Muscle of back (tissue), 11 donors: ENCODE results near the gene MRPL47. TPM values are rescaled to one million over a fixed set of nuclear protein-coding genes. Genes with fewer than 3 reads are reported as not detected.
A peak's percentile ranks its signal among the peaks of the same experiment; 100 is the strongest.

Experiments
- DNase-seq, 3 donors: peaks; one replicate each; pipeline versions ENCODE4 v3.0.0 to v3.0.0-alpha.2; 2013
- polyA plus RNA-seq, 10 donors: library from polyadenylated mRNA; unstranded; fragments of 120-200 nt; gene quantifications; one replicate each; pipeline ENCODE4 v1.2.1, GENCODE V29; 2013; ENCODE audit not compliant: insufficient read length in 10 of 10

MRPL47 gene
- polyA plus RNA-seq, 10 donors = 39.6 to 46.2 (median 45.2) TPM

GRCh38 chr3:179603831-179604230 is 607 bp downstream of the MRPL47 start:
- no peak for DNase-seq

GRCh38 chr3:179603321-179603720 is 1.1 kb downstream of the MRPL47 start:
- DNase-seq = no peak

DNA sequence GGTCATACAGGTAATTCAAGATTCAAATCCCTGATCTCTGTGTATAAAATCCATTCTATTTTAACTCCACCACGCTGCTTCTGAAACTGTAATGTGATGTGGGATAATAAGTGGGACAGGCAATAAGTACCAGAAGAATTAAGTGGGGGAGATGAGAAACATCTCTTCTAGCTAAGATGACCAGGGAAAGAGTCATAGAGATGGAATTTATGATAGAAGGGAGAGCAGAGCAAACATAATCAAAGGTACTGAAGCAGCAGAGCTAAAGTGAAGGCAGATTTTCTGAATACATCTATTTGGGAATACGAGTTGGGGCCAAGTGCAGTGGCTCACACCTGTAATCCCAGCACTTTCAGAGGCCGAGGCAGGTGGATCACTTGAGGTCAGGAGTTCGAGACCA is 4.9 kb downstream of the MRPL47 start:
- DNase-seq = no peak

- peak in 1 of 3 donors; percentile 46 for DNase-seq
Measured at GRCh38 chr3:179591313-179591712, 13.1 kb downstream of the MRPL47 start.

DNA sequence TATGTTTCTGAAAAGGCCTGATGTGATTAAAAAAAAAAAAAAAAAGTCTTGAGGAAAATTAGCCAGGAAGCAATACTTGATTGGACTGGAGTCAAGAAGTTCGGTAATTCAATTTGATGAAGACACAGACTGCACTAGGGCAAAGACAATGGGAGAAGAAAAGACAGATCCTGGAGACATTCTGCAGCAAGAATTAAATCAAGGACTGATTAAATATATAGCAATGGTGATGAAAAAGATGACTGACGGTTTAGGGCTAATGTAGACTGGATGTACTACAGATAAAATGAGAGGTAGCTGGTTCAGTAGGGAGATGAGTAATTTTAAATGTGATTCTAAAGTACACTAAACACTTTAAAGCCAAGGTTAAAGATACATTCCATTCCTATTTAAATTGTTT is 13.8 kb downstream of the MRPL47 start:
- DNase-seq = peak in 1 of 3 donors; percentile 34

GRCh38 chr3:179589143-179589542 is 15.3 kb downstream of the MRPL47 start:
- DNase-seq = peak in 1 of 3 donors; percentile 6

GRCh38 chr3:179580992-179581391 is 23.4 kb downstream of the MRPL47 start:
- no peak for DNase-seq

DNA sequence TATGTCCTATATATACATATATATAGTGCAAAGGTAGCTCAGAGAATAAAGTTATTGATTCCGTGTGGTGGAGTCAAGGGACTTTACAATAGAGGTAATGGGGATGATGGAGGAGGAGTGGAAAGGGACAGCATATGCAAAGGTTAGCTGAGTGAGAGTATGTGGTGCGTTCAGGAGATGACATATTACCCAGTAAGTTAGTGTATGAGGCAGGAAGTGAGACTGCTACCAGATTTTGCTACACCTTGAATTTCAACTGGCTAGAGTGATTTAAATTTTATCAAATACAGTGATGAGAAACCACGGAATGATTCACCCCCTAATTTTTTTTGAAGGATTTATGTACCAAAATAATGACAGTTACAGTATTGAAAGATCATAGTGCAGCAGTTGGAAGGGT is 38.9 kb downstream of the MRPL47 start:
- no peak for DNase-seq

DNA sequence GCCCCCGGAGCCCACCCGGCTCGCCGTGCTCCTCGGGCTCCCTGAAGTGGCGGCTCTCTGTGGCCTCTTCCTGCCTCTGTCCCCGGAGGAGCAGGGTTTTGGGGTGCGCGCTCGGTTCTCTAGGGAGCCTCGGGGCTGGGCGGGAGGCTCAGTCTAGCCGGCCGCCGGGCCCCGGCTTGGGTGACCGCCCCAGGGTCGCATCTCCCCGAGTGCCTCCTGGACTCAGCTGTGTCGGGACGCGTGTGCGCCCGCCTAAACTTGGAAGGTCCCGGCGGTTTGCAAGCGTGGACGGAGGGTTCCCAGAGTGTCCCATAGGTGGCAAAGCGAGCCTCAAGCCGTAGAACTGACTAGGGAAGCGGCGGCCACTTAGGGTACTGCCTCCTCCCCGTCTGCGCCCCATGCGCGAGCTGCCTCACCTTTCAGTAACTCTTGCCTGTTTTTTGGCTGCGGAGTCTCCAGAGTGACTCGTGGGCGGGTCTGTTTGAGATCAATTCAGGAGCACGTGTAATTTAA is 41.1 kb downstream of the MRPL47 start:
- peak; percentile 42 to 81 (median 47) for DNase-seq

DNA sequence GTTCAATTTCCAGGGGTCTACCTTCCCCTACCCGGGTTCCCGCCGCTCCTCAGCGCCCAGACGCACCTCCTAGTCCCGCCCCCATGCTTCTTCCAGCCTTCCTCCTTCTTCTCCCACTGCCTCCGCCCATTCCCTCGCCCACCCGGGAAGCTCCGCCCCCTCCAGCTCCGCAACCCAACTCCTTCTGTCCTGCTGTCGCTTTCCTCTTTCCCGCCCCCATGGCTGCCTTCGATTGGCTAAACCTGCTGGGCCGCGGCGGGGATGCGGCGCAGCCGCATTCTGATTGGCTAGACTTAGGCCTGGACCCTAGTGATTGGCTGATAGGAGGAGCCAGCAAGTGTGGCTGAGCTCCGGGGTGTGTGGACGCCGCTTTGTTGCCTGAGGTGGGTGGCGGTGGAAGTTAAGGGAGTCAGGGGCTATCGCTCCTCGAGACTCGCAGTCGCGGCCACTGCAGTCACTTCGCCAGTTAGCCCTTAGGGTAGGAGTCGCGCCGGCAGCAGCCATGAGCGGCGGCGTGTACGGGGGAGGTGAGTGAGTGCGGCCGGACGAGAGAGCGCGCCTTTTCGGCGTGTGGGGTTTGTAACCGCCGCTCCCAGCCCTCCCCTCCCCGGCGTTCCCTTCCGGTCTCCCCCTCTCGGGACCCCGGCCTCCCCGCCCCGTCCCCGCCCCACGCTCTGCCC is 41.7 kb downstream of the MRPL47 start, which contains the start of gene ACTL6A:
Gene ACTL6A (plus strand): TSS at position 336 of the 680 bp plus-strand sequence. CDS start 167 bp downstream, at position 503.
- DNase-seq = peak; percentile 100

DNA sequence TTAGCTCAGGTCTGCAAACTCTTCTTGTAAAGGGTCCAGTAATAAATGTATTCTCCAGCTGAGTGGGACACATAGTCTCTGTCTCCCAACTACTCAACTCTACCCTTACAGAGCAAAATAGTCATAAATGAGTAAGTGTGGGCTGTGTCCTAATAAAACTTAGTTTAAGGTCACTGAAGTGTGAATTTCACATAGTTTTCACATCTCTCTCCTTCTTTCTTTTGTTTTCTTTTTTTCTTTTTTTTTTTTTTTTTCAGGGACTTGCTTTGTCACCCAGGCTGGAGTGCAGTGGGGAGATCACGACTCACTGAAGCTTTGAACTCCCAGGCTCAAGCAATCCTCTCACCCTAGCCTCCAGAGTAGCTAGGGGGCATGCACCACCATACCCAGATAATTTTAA is 43.6 kb downstream of the MRPL47 start:
- no peak for DNase-seq

DNA sequence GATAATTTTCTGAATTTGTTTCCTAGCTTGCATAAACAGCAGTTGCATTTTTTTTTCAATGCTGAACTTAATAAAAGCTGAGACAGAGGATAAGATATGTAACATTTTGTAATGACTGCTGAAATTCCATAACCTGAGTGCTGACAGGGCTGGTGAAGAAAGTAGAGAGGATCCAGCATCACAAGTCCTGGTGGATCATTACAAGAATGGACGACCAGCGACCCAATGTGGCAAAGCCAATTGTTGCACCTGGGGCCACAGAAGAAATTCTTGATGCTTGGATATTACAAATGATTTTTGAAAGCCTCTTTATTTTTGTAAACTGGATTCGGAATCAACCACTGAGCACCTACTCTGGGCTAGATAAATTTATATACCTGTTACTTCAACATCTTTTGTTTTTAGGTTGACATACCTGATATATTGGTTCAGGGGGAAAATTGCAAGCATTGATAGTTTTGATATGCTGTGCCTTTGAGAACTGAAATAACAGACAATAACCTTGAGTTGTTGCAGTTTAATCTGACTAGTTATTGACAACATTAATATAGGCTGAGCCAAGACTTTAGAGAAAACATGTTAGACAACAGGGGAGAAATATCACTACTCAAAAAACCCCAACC is 45.6 kb downstream of the MRPL47 start:
- peak; percentile 63 to 82 (median 78) for DNase-seq

DNA sequence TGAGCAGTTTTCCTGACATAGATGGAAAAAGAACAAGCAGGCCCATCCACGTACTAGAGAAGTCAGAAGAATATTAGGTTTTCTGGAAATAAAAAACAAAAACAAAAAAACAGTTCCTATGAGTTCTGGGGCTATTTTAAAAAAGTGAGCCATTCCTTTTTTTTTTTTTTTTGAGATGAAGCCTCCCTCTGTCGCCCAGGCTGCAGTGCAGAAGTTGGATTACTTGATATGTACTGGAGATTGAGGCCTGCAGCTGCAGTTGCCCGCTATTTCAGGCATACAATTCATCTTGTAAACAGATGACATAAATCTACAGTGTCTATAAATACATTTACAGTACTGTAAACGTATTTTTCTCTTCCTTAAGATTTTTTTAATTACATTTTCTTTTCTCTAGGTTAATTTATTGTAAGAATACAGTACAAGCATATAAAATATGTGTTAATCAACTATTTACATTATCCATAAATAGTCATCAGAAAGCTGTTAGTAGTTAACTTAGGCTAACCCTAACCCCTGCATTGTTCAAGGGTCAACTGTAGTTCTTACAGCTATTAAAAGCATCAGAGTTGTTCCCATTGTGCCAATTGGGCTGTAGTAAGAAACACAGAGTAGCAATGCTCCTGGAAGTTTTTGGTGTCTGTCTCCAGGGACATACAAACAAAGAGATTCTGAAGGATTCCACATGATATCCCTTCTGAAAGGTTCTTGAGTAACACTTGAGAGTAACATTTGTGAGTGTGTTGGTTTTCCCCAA is 52.9 kb downstream of the MRPL47 start:
- DNase-seq = peak; percentile 31 to 54 (median 41)

GRCh38 chr3:179546814-179547241 is 57.6 kb downstream of the MRPL47 start:
- no peak for DNase-seq

DNA sequence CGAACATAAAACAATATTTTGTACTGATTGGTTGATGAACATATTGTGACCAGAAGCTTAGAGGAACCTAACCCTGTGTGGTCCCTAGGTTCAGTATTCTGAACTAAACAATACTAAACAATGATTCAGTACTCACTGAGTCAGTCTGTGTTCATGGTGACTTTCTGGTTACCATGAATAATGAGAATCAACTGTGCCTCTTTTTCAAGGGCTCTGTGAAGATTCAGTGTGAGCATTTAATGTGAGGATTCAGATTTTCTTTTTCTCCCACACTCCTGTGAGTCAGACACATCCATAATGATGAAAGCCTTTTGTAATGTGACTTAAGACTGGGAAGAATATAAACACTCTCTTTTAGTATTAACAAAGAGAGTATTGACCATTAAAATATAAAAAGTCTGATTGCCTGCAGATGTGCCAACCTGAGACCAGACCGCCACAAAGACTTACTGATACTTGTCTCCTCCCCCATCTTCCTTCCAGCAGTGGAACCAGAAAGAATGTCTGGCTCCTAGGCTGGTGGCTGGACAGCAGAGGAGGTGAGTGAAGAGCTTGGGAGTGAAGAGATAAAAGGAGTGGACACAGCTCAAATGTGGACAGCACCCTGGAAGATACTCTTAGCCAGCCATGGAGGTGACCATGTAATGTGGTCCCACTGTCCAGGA is 59.3 kb downstream of the MRPL47 start:
- DNase-seq = peak in 1 of 3 donors; percentile 68

DNA sequence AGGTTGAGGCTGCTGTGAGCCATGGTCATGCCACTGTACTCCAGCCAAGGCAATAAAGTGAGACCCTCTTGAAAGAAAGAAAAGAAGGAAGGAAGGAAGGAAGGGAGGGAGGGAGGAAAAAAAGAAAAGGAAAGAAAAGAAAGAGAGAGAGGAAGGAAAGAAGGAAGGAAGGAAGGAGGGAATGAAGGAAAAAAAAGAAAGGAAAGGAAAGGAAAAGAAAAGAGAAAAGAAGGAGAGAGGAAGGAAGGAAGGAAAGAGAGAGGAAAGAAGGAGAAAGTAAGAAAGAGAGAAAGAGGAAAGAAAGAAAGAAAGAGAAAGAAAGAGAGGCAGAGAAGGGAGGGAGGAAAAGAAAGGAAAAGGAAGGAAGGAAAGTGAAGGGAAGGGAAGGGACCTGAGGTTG is 62.1 kb downstream of the MRPL47 start:
- DNase-seq = no peak

- DNase-seq = no peak
Measured at GRCh38 chr3:179541596-179541995, 62.8 kb downstream of the MRPL47 start.

DNA sequence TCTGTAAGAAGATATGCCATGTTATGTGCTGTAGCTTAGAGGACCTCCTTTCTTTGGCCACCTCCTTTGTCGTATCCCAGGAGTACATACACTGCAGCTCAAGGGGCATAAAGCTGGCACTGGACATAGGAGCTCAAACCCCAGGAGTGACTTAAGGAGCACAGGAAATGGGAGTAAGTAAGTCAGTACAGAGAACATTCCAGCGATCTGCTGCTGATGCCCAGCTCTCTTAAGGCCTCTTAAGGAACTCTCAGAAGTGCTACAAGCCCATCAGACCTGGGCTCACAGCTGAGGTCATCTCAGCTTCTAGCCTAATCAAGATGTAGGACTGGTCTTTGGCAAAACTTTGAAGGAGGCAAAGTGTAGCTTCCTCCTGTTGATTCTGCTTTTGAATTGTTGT is 63.3 kb downstream of the MRPL47 start:
- DNase-seq = no peak
